ENCODE data around the gene C1orf74.

The C1orf74 gene

DNA sequence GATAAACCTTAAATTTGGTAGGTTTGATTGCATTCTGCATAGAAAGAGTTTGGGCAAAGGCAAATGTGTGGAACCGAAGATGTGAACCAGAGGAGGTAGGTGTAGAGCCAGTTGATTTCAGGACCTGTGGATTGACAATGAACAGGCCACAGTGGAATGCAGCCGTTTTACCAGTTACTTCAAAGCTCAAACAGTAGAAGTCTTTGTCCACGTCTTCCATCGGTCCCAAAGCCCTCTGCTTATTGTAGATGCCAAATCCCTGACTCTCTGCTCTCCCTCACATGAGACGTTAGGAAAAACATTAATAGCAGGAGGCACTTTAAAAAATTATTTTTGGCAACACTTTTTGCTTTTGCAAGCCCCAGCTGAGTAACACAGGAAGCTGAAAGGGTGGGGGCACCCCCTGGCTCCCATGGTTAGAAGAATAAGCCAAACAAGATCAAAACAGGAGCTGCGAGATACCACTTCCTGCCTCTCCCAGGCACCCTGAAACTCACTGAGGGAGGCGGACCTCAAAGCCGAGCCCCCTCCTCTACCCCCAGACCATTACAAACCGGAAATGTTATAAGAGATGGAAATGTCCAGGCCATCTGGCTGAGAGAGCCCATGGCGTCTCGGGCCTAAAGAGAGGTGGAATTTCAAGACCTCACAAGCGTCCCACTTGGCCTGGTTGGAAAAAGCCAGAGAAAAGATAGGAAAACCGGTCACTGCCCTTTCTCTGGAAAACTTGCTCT lies 15.0 kb downstream of the C1orf74 start:
- no peak for FAIRE-seq

GRCh38 chr1:209768354-209768774 lies 16.0 kb downstream of the C1orf74 start:
- no peak for FAIRE-seq

- no peak for FAIRE-seq
Measured at GRCh38 chr1:209767706-209768105, 16.7 kb downstream of the C1orf74 start.

DNA sequence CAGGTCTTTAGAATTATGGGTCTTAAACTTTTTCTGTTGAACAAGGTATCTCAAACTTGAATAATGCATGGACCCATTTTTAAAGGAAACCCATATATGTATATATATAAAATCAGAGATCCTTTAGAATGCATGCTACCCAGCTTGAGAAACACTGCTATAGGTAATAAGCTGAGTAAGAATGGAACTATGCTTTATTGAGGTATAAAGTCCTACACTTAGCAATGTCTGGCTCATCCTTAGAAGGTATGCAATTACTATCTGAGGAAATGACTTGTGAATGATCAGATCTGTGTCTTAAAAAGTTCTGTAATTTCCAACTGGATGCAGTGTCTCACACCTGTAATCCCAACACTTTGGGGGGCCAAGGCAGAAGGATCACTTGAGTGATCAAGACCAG lies 17.3 kb downstream of the C1orf74 start:
- no peak for FAIRE-seq

DNA sequence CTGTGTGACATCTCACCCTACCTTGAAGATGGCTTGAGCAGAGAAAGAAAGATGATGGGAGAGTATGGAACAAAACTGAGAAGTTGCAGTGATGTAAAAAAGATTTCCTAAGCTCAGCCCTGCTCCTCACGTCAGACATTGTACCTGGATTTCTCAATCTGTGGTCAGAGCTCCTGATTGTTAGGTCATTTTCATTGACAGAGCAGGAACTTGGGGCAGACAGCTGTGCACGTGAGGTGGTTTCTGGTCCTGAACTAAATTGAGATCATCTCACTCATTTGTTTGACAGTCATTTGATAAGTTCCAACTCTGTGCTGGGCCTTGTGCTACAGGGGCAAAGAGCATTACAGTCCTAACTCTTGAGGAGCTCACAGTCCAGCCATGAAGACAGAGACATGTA lies 18.3 kb downstream of the C1orf74 start:
- no peak for FAIRE-seq

DNA sequence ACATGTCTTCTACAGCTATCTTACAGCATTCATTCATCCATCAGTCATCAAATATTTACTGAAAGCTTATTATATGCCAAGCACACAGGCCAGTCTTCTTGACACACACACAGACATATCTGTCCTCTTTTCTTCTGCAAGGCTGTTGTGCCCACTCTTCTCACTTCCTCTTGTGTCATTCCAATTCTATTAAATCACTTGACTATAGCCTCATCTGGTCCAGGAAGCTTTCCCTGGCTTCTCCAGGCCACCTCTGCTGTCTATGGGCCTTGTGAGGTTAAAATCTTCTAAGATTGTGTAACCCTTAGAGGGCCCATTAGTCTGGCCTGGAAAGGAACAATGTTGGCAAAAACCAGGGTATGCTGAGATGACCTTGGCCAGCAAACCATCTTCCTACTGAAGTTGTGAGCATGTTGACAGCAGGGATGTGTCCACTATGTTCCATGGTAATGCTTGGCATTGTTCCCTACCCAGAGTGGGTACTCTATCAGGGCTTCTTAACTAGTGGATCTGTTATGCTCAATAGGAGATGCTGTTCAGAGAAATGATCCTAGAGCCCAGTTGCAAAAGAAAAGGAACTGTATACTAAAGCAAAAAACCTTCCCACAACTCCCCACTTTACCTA lies 23.2 kb downstream of the C1orf74 start:
- no peak for FAIRE-seq

GRCh38 chr1:209759829-209760359 lies 24.5 kb downstream of the C1orf74 start:
- FAIRE-seq, result no peak

DNA sequence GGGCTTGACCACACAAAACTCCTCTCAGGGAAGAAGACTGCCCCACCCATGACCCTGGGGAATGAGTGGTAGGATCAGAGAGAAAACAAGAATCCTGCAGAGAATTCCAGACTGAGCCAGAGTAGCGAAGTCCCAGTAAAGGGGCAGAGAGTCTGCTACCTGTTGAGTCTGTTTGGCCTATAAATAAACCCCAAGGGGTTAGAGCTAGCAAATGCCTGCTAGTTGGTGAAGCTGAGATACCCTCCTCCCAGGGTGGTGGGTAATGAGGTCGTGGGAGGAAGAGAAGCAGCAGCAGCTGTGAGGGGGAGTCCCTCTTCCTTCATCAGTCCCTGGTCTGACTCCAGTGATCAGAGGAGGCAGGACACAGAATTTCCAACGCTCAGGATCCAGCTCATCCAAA lies 26.0 kb downstream of the C1orf74 start:
- FAIRE-seq, result no peak

GRCh38 chr1:209756615-209757445 lies 27.5 kb downstream of the C1orf74 start:
- FAIRE-seq, result no peak

DNA sequence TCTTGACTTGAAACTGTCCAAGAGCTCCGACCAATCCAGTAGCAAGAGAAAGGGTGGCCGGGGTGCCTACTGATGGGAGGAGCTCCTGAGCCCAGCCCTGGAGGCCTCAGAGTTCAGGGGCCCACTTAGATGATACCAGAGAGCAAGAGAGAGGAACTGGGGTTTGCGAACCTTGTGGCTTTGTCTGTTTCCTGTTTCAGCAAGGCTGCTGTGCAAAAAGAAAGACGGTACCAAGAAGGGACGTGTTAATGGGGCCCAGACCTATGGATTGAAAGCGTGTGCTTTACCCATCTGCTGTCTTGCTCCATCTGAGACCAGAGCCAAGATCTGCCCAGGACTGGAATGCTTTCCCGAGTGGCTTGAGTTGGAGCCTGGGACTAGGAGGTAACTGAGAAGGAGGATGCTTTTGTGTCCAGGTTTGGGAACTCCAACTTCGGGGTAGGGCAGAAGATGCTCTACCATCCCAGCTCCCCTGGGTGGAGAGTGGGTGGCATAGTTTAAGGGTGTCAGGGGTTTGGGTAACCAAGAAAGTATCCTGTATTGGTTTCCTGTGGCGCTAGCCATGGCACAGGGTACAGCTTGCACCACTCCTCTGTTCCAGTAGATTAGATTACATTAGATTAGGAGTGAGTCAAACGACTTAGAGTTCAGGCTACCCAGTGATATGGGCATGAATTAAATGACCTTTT lies 28.3 kb downstream of the C1orf74 start, which contains the start of gene TRAF3IP3:
TSS of gene TRAF3IP3 (plus strand) at position 128 of the 689 bp plus-strand sequence. CDS start 3,987 bp downstream, outside the sequence.
- FAIRE-seq, result no peak

GRCh38 chr1:209755256-209755655 lies 29.1 kb downstream of the C1orf74 start:
- FAIRE-seq, result no peak

GRCh38 chr1:209752890-209753289 lies 31.5 kb downstream of the C1orf74 start:
- FAIRE-seq, result no peak

DNA sequence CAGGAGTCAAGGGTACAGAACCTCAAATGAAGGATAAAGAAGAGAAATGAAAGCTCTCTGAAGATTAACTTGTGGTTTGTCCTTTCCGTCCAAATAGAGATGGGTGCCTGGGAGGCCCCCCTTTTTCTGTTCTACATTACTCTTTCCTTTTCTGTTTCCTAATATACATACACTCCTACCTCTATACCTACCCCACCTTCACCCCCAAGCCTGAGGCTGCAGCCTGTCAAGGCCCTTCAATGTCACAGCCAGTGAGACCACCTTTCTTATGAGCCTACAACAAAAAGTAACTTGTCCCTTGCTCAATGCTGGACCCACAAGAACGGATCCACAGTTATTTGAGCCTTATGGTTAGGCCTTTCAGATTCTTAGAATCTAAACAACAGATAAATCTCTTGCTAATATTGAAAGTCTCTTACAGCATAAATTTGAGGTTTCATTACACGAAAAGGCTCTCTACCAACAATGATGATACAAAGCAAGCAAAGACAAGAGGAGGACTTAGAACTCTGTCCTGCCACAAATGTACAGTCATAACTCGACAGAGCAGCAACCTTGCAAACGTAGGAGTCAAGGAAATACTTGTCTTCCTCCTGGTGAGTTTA lies 32.6 kb downstream of the C1orf74 start:
- no peak for FAIRE-seq

- FAIRE-seq, result no peak
Measured at GRCh38 chr1:209749670-209750323, 34.6 kb downstream of the C1orf74 start.

DNA sequence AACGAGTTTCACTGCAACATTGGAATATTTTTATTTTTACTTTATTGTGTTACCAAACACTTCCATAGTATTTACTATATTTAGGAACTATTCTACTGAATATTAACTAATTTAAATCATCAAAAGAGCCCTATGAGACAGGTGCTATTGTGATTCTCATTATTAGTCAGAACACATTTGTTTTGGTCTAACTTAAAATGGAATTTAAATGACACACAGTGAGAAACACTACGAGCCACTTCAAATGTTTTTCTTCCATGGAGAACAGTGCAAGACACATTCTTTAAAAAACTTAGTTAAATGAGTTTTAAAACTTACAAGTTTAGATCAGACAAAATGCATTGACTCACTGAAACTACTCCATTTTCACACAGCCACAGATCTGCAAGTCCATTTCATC lies 35.2 kb downstream of the C1orf74 start:
- no peak for FAIRE-seq

DNA sequence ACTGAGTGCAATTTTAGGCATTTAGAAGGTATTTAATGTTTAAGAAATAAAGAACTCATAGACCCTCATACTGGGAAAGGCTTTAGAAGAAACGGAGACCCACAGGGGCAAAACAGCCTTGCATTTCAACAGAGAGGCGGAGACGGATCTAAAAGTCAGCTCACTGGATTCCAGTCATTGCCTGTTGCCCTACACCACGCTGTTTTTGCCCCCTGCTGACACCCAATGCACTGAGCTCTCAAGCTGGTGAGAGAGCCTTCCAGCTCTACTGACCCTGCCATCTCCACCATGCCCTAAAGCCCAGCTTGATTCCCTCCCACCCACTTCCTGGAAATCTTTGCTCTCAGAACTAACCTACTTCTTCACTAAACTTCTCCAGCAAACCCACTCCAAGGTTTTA lies 35.7 kb downstream of the C1orf74 start:
- FAIRE-seq, result no peak

DNA sequence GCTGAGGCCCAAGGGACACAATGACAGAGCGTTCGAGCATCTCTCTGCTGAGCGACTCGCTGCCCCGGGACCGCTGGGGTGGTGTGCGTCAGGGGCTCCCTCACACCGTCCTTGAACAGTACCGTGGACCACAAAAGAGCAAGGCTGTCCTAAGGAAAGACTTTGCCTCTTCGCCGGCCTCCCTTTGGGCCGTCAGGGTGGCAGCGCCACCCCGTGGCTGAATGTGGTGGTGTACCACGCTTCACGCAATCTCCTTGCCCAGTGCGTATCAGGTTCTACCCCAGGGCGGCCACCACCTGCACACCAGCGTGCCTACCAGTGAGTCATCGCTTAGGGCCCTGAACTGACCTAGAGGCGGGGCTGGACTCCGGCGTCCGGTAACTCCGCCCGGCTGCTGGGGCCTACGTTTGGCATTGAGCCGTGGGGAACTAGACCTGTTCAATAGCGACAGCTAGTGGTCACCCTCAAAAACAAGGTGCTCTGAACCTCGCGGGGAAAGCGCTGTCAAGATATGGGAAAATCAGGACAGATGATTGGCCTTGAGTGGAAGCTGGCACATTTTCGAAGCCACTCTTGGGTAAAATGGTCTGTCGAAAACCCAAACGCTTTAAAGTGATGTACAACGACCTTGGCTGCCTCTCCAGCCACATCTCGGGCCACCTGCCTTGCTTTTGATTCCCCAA lies 36.6 kb downstream of the C1orf74 start:
- FAIRE-seq, result no peak

GRCh38 chr1:209746451-209747165 lies 37.8 kb downstream of the C1orf74 start:
- no peak for FAIRE-seq

DNA sequence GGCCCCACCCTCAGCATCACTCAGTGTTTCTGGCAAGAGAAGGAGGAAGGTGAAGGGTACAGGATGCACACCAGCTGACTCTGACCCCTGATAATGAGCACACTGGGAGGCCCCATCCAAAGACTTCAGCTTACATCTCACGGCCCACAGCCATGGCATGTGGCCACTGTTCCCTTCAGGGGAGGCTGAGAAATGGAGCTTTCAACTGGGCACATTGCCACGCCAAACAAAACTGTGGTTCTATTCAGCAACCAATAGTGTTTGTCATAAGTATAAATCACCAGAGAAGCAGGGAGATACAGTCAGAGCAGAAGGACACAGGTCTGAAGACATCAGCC lies 41.2 kb downstream of the C1orf74 start:
- no peak for FAIRE-seq

DNA sequence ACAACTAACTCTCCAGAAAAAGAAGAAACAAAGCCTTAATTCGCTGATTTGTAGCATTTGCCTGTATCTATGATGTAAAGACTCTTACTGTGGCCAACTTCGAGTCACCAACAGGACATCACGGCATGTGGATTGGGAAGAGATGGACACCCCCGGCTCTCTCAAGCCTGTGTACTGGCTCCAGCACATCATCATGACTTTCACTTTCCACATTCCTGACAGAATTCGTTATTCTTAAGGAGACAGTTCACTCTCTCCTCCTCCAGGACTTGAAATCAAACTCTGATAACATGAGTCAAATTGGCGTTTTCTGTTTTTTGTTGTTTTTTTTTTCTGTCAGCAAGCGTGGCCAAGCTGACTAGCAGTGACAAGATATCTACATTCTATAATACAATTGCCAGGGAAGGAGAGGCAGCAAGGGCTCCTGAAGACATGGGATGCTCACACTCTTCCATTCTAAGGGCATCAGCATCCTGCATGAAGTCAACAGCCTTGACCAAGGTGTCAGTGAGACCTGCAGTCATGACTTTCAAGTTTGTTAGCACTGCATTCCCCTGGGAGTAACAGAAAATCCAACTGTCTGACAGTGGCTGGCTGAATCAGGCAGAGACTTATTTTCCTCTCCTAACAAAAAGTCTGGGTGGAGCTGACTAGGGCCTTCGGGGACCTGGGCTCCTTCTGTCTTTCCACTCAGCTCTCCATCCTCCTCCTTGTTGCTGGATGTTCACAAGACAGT lies 41.8 kb downstream of the C1orf74 start:
- no peak for FAIRE-seq
